CD4-positive, alpha-beta memory T cell (primary cell): Measurements from ENCODE around the gene ZXDC. TPM values are rescaled to one million over a fixed set of nuclear protein-coding genes. Genes with fewer than 3 reads are reported as not detected.

Source experiments
- CTCF ChIA-PET: fragments of 350-600 bp; sonication (Branson Sonifier 250); formaldehyde crosslinking; loops from one replicate; lab custom pipeline; 2021; ENCODE audit warnings: inconsistent platforms; ENCODE audit not compliant: partially characterized antibody; lab: Charles Lee
- POLR2A ChIA-PET: fragments of 350-600 bp; sonication (Branson Sonifier 250); formaldehyde crosslinking; loops from one replicate; lab custom pipeline; 2021; ENCODE audit not compliant: partially characterized antibody; lab: Charles Lee
- DNase-seq, 5 donors: peaks; one replicate each; pipeline versions ENCODE4 v3.0.0 to v3.0.0-alpha.2; 2020 to 2022; ENCODE audit warnings: mixed read lengths in 1 of 5
- H3K27ac ChIP-seq: one replicate; pipeline ENCODE4 v1.7.0; 2013; ENCODE audit warnings: low read depth, low read length
- H3K27me3 ChIP-seq: 2 replicates; pipeline ENCODE4 v1.7.0; 2013; ENCODE audit warnings: mild to moderate bottlenecking, low read length, moderate library complexity; ENCODE audit not compliant: insufficient read depth
- H3K36me3 ChIP-seq: 2 replicates; pipeline ENCODE4 v1.7.0; 2013; ENCODE audit warnings: mild to moderate bottlenecking, low read length, moderate library complexity; ENCODE audit not compliant: insufficient read depth
- H3K4me1 ChIP-seq: 2 replicates; pipeline ENCODE4 v1.7.0; 2013; ENCODE audit warnings: mild to moderate bottlenecking, low read length, moderate library complexity; ENCODE audit not compliant: insufficient read depth
- H3K4me3 ChIP-seq, 2 donors: one replicate each; pipeline ENCODE4 v1.7.0; 2013; ENCODE audit warnings: low read length in 2 of 2, mild to moderate bottlenecking in 1 of 2
- H3K9me3 ChIP-seq, 2 donors: one replicate each; pipeline ENCODE4 v1.7.0; 2013; ENCODE audit warnings: low read length in 2 of 2, control low read depth in 1 of 2; ENCODE audit not compliant: control insufficient read depth in 1 of 2
- H3K27ac Mint-ChIP-seq, 7 donors: one replicate each; pipeline ENCODE4 v1.8.0; 2020 to 2021; ENCODE audit warnings: mixed read lengths in 7 of 7, mild to moderate bottlenecking in 6 of 7, inconsistent platforms in 3 of 7, moderate library complexity in 3 of 7
- H3K27me3 Mint-ChIP-seq, 2 donors: one replicate each; pipeline ENCODE4 v1.8.0; 2020 to 2021; ENCODE audit warnings: mixed read lengths in 2 of 2
- H3K36me3 Mint-ChIP-seq, 2 donors: one replicate each; pipeline ENCODE4 v1.8.0; 2020 to 2021; ENCODE audit warnings: mixed read lengths in 2 of 2, inconsistent platforms in 1 of 2, mild to moderate bottlenecking in 1 of 2
- H3K4me1 Mint-ChIP-seq, 4 donors: one replicate each; pipeline ENCODE4 v1.8.0; 2020 to 2021; ENCODE audit warnings: mixed read lengths in 4 of 4, mild to moderate bottlenecking in 1 of 4
- H3K4me3 Mint-ChIP-seq, 8 donors: one replicate each; pipeline ENCODE4 v1.8.0; 2020 to 2021; ENCODE audit warnings: mixed read lengths in 8 of 8, mild to moderate bottlenecking in 7 of 8, moderate library complexity in 6 of 8, inconsistent platforms in 3 of 8
- H3K9me3 Mint-ChIP-seq, 8 donors: one replicate each; pipeline ENCODE4 v1.8.0; 2020 to 2021; ENCODE audit warnings: mixed read lengths in 8 of 8, mild to moderate bottlenecking in 5 of 8, inconsistent platforms in 3 of 8, moderate library complexity in 1 of 8
- intact Hi-C: fragments of 100-400 bp; cut with micrococcal nuclease; formaldehyde crosslinking; loops from one replicate; pipeline ENCODE4 v1.15.1; 2023
- polyA plus RNA-seq, 2 donors: library from polyadenylated mRNA; unstranded; fragments of 300-500 nt; fragmentation: Illumina TruSeq; gene quantifications; one replicate each; pipeline ENCODE4 v1.2.3, GENCODE V29; 2021
- total RNA-seq, 2 experiments: library from RNA; stranded (reverse); gene quantifications; one replicate each; pipeline ENCODE4 v1.2.3, GENCODE V29; 2021

Gene ZXDC
- total and polyA plus RNA-seq, 4 experiments from 2014 or later = 10.3 to 66.3 (median 42.9) TPM

GRCh38 chr3:126500016-126500415 lies 24.3 kb upstream of the ZXDC start:
- peaks cover 0 to 2% (median 0%) of the 10 kb centered on the region in 4 donors for H3K4me1 Mint-ChIP-seq
- DNase-seq = no peak
- ChIA-PET POLR2A (no interaction called here), CTCF (no interaction called here)
- Histone ChIP-seq H3K27me3 (no peaks in the 10 kb centered on the region), H3K4me1 (no peaks in the 10 kb centered on the region), H3K36me3 (no peaks in the 10 kb centered on the region), H3K9me3 (no peaks in the 10 kb centered on the region), H3K27ac (no peak overlapping the region), H3K4me3 (no peak overlapping the region)
- no peak overlapping the region for H3K27ac Mint-ChIP-seq
- H3K9me3 Mint-ChIP-seq = no peaks in the 10 kb centered on the region
- intact Hi-C loops = no loop called here
- H3K27me3 Mint-ChIP-seq = peaks cover 2 to 3% of the 10 kb centered on the region in 2 donors
- H3K4me3 Mint-ChIP-seq = no peak overlapping the region
- no peaks in the 10 kb centered on the region for H3K36me3 Mint-ChIP-seq

- ChIA-PET POLR2A (no interaction called here), CTCF (no interaction called here)
- Mint-ChIP-seq H3K27ac (no peak overlapping the region), H3K4me3 (no peak overlapping the region), H3K36me3 (no peaks in the 10 kb centered on the region), H3K9me3 (no peaks in the 10 kb centered on the region), H3K4me1 (peaks cover 0 to 2% (median 0%) of the 10 kb centered on the region in 4 donors), H3K27me3 (no peaks in the 10 kb centered on the region)
- H3K27ac ChIP-seq = no peak overlapping the region
- no peaks in the 10 kb centered on the region for H3K4me1 ChIP-seq
- H3K27me3 ChIP-seq = no peaks in the 10 kb centered on the region
- H3K4me3 ChIP-seq = no peak overlapping the region
- DNase-seq = no peak
- no peaks in the 10 kb centered on the region for H3K9me3 ChIP-seq
- intact Hi-C loops = no loop called here
- no peaks in the 10 kb centered on the region for H3K36me3 ChIP-seq
These were observed 23.7 kb upstream of the ZXDC start for GRCh38 chr3:126499401-126499800.

- intact Hi-C loops = no loop called here
- no peaks in the 10 kb centered on the region for H3K9me3 Mint-ChIP-seq
- Histone ChIP-seq H3K4me1 (no peaks in the 10 kb centered on the region), H3K27ac (no peak overlapping the region), H3K9me3 (no peaks in the 10 kb centered on the region), H3K4me3 (no peak overlapping the region), H3K36me3 (no peaks in the 10 kb centered on the region), H3K27me3 (no peaks in the 10 kb centered on the region)
- H3K27me3 Mint-ChIP-seq = no peaks in the 10 kb centered on the region
- H3K36me3 Mint-ChIP-seq = no peaks in the 10 kb centered on the region
- CTCF ChIA-PET = interaction anchor here (1.2 kb wide), 1 partner anchor 24 kb away, joined by 4 read pairs; no protein-coding TSS in a partner anchor
- POLR2A ChIA-PET = no interaction called here
- H3K27ac Mint-ChIP-seq = no peak overlapping the region
- H3K4me3 Mint-ChIP-seq = no peak overlapping the region
- peaks cover 0 to 2% (median 0%) of the 10 kb centered on the region in 4 donors for H3K4me1 Mint-ChIP-seq
- no peak for DNase-seq
These were observed 23.2 kb upstream of the ZXDC start for GRCh38 chr3:126498929-126499328.

GRCh38 chr3:126498461-126498860 lies 22.8 kb upstream of the ZXDC start:
- Mint-ChIP-seq H3K36me3 (no peaks in the 10 kb centered on the region), H3K9me3 (no peaks in the 10 kb centered on the region), H3K27ac (no peak overlapping the region), H3K4me1 (peaks cover 0 to 2% (median under 1%) of the 10 kb centered on the region in 4 donors), H3K27me3 (no peaks in the 10 kb centered on the region), H3K4me3 (no peak overlapping the region)
- H3K36me3 ChIP-seq = no peaks in the 10 kb centered on the region
- ChIA-PET POLR2A (no interaction called here), CTCF (interaction anchor here (1.2 kb wide), 1 partner anchor 24 kb away, joined by 4 read pairs; no protein-coding TSS in a partner anchor)
- DNase-seq = no peak
- no peaks in the 10 kb centered on the region for H3K9me3 ChIP-seq
- intact Hi-C loops = no loop called here
- no peaks in the 10 kb centered on the region for H3K27me3 ChIP-seq
- H3K4me3 ChIP-seq = no peak overlapping the region
- H3K27ac ChIP-seq = no peak overlapping the region
- no peaks in the 10 kb centered on the region for H3K4me1 ChIP-seq

- DNase-seq = no peak
- ChIA-PET POLR2A (no interaction called here), CTCF (interaction anchor here (1.2 kb wide), 1 partner anchor 25 kb away, joined by 4 read pairs; no protein-coding TSS in a partner anchor)
- Mint-ChIP-seq H3K4me1 (peaks cover 0 to 4% (median 1%) of the 10 kb centered on the region in 4 donors), H3K4me3 (no peak overlapping the region), H3K9me3 (no peaks in the 10 kb centered on the region), H3K27me3 (no peaks in the 10 kb centered on the region), H3K36me3 (no peaks in the 10 kb centered on the region), H3K27ac (no peak overlapping the region)
- H3K4me3 ChIP-seq = no peak overlapping the region
- H3K27ac ChIP-seq = no peak overlapping the region
- H3K9me3 ChIP-seq = no peaks in the 10 kb centered on the region
- intact Hi-C loops = no loop called here
- H3K36me3 ChIP-seq = no peaks in the 10 kb centered on the region
- H3K27me3 ChIP-seq = no peaks in the 10 kb centered on the region
- H3K4me1 ChIP-seq = no peaks in the 10 kb centered on the region
These were observed 22.3 kb upstream of the ZXDC start for GRCh38 chr3:126497956-126498355.

GRCh38 chr3:126496894-126497850 lies 21.5 kb upstream of the ZXDC start:
- Histone ChIP-seq H3K4me1 (no peaks in the 10 kb centered on the region), H3K4me3 (no peak overlapping the region), H3K36me3 (no peaks in the 10 kb centered on the region), H3K27ac (no peak overlapping the region), H3K27me3 (no peaks in the 10 kb centered on the region), H3K9me3 (no peaks in the 10 kb centered on the region)
- H3K4me3 Mint-ChIP-seq = no peak overlapping the region
- no peak for DNase-seq
- intact Hi-C loops = no loop called here
- no peaks in the 10 kb centered on the region for H3K36me3 Mint-ChIP-seq
- ChIA-PET POLR2A (no interaction called here), CTCF (interaction anchor here (1.1 to 1.2 kb wide), 2 partner anchors 15 to 25 kb away, joined by 3 to 4 read pairs; no protein-coding TSS in a partner anchor)
- H3K27me3 Mint-ChIP-seq = no peaks in the 10 kb centered on the region
- H3K4me1 Mint-ChIP-seq = peaks cover 0 to 4% (median 1%) of the 10 kb centered on the region in 4 donors
- no peaks in the 10 kb centered on the region for H3K9me3 Mint-ChIP-seq
- peak overlapping the region in 1 of 7 donors; percentile 73 for H3K27ac Mint-ChIP-seq

DNA sequence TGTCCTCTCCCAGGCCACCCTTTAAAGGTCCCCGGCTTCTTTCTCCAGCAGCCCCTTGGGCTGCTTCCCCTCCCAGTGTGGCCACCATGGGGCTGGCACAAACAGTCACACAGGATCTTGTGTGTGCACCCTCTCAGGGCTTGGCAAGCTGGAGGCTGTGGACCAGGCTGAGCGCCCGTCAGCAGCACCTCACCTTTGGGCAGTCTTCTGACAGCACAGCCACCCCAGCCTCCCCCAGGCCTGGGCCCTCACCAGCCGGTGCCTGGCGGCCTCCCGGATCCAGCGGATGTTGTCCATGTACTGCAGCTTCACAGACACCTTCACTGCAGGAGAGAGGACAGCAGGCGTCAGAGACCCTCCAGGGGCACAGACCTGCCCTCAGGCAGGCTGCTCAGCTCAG lies 20.1 kb upstream of the ZXDC start:
- Histone ChIP-seq H3K4me3 (no peak overlapping the region), H3K36me3 (no peaks in the 10 kb centered on the region), H3K27me3 (no peaks in the 10 kb centered on the region), H3K9me3 (no peaks in the 10 kb centered on the region), H3K27ac (no peak overlapping the region), H3K4me1 (no peaks in the 10 kb centered on the region)
- H3K27ac Mint-ChIP-seq = no peak overlapping the region
- no peak for DNase-seq
- intact Hi-C loops = no loop called here
- H3K36me3 Mint-ChIP-seq = no peaks in the 10 kb centered on the region
- H3K27me3 Mint-ChIP-seq = peaks cover 0 to 2% of the 10 kb centered on the region in 2 donors
- ChIA-PET POLR2A (no interaction called here), CTCF (interaction anchor here (1.1 kb wide), 1 partner anchor 16 kb away, joined by 3 read pairs; no protein-coding TSS in a partner anchor)
- no peaks in the 10 kb centered on the region for H3K9me3 Mint-ChIP-seq
- no peak overlapping the region for H3K4me3 Mint-ChIP-seq
- peaks cover 0 to 4% (median 1%) of the 10 kb centered on the region in 4 donors for H3K4me1 Mint-ChIP-seq
